Mucosa of descending colon (tissue), 3 donors: ENCODE results near the gene LHFPL4. TPM values are rescaled to one million over a fixed set of nuclear protein-coding genes. Genes with fewer than 3 reads are reported as not detected.
"Not testable (repeated sequence)": the region's sequence is repeated elsewhere in the genome, so short reads cannot be mapped to it uniquely, and the experiment has no call there.

Source experiments
- ATAC-seq: fragments of 200-7000 bp; cut with Tn5 transposase; one replicate; pipeline ENCODE4 v1.9.1; 2020; ENCODE audit warnings: mild to moderate bottlenecking, moderate library complexity
- DNase-seq, 3 donors: peaks; one replicate each; pipeline ENCODE4 v3.0.0-alpha.2; 2020
- H3K36me3 ChIP-seq: fragments of 200-600 bp; one replicate; pipeline ENCODE4 v1.8.0; 2021; ENCODE audit warnings: low read depth, mild to moderate bottlenecking
- H3K4me1 ChIP-seq: fragments of 200-600 bp; one replicate; pipeline ENCODE4 v1.8.0; 2021; ENCODE audit warnings: low read depth, mild to moderate bottlenecking
- H3K4me3 ChIP-seq: fragments of 200-600 bp; one replicate; pipeline ENCODE4 v1.8.0; 2021; ENCODE audit warnings: mild to moderate bottlenecking
- H3K9me3 ChIP-seq: fragments of 200-600 bp; one replicate; pipeline ENCODE4 v1.8.0; 2021; ENCODE audit warnings: mild to moderate bottlenecking
- CTCF ChIP-seq: fragments of 200-600 bp; IDR thresholded peaks from one replicate; pipeline ENCODE4 v1.8.0; 2022; ENCODE audit warnings: antibody characterized with exemption, mild to moderate bottlenecking
- intact Hi-C, 2 donors: fragments of 100-400 bp; cut with DNase I in 1 of 2; cut with micrococcal nuclease in 1 of 2; formaldehyde crosslinking; loops; one replicate each; pipeline versions ENCODE4 v1.11.0 to v1.11.1; 2022; cut with DNase I, micrococcal nuclease
- total RNA-seq, 3 donors: library from RNA; stranded (reverse); fragmentation: NEBNext Ultra II Directional in 2 of 3; extraction: Animal tissue kit (Norgen Biotek cat#: 25700) in 2 of 3; gene quantifications; one replicate each; pipeline versions ENCODE4 v1.2.1 to v1.2.4, GENCODE V29; 2021 to 2023
- donor health status: DM: no; HTN: no; CAD: no; lungs with moderate emphysema.
- donor health status: DM: no; HTN: no; CAD: no.
- donor health status: DM: no; HTN: yes; CAD: no.

Gene LHFPL4
- total RNA-seq, 3 donors from 2014 or later = 0.14 to 1.6 (median 0.70) TPM

- intact Hi-C loops = no loop called here
- Histone ChIP-seq H3K4me3 (no peak overlapping the region), H3K4me1 (no peaks in the 10 kb centered on the region), H3K9me3 (peaks cover 10% of the 10 kb centered on the region), H3K36me3 (no peaks in the 10 kb centered on the region)
- ATAC-seq (no peak), DNase-seq (no peak)
- no peak for TF ChIP-seq CTCF
Observed at GRCh38 chr3:9581742-9582141, 28.1 kb upstream of the LHFPL4 start.

GRCh38 chr3:9569054-9569453 lies 15.4 kb upstream of the LHFPL4 start:
- Histone ChIP-seq H3K4me1 (no peaks in the 10 kb centered on the region), H3K9me3 (no peaks in the 10 kb centered on the region), H3K36me3 (no peaks in the 10 kb centered on the region), H3K4me3 (no peak overlapping the region)
- ATAC-seq (no peak), DNase-seq (no peak)
- intact Hi-C loops = no loop called here
- TF ChIP-seq CTCF = no peak

- no peak for TF ChIP-seq CTCF
- no peaks in the 10 kb centered on the region for H3K4me1 ChIP-seq
- H3K36me3 ChIP-seq = no peaks in the 10 kb centered on the region
- DNase-seq (no peak), ATAC-seq (no peak)
- H3K4me3 ChIP-seq = no peak overlapping the region
- intact Hi-C loops = no loop called here
- H3K9me3 ChIP-seq = no peaks in the 10 kb centered on the region
Observed at GRCh38 chr3:9565316-9565715, 11.7 kb upstream of the LHFPL4 start.

- H3K4me1 ChIP-seq = no peaks in the 10 kb centered on the region
- no peak for DNase-seq
- no peaks in the 10 kb centered on the region for H3K36me3 ChIP-seq
- H3K4me3 ChIP-seq = no peak overlapping the region
- no peak for ATAC-seq
- H3K9me3 ChIP-seq = no peaks in the 10 kb centered on the region
- intact Hi-C loops = no loop called here
- no peak for TF ChIP-seq CTCF
Observed at GRCh38 chr3:9563851-9564250, 10.2 kb upstream of the LHFPL4 start.

- intact Hi-C loops, H3K4me3 ChIP-seq: not testable (repeated sequence)
Observed at GRCh38 chr3:9560056-9560455, 6.4 kb upstream of the LHFPL4 start.

GRCh38 chr3:9553948-9554513 lies 409 bp upstream of the LHFPL4 start:
- no peak for ATAC-seq
- no peak overlapping the region for H3K4me3 ChIP-seq
- intact Hi-C loops = no loop called here

More at GRCh38 chr3:9560056-9560455, 6.4 kb upstream of the LHFPL4 start:
- H3K9me3 ChIP-seq, ATAC-seq, DNase-seq, H3K36me3 ChIP-seq, H3K4me1 ChIP-seq: not testable (repeated sequence)

More at GRCh38 chr3:9553948-9554513, 409 bp upstream of the LHFPL4 start:
- H3K36me3 ChIP-seq = no peaks in the 10 kb centered on the region
- TF ChIP-seq CTCF = no peak
- DNase-seq = no peak
- H3K9me3 ChIP-seq = no peaks in the 10 kb centered on the region
- H3K4me1 ChIP-seq = no peaks in the 10 kb centered on the region
